Omental fat pad (tissue), 4 donors: ENCODE data around the gene HOXD9. TPM values are rescaled to one million over a fixed set of nuclear protein-coding genes. Genes with fewer than 3 reads are reported as not detected.
A peak's percentile ranks its signal among the peaks of the same experiment; 100 is the strongest.

ENCODE experiments used
- ATAC-seq: fragments of 150-250 bp; one replicate; pipeline ENCODE4 v1.9.1; 2016; ENCODE audit warnings: mild to moderate bottlenecking, moderate library complexity; ENCODE audit not compliant: low FRiP score
- DNase-seq: peaks from one replicate; pipeline ENCODE4 v3.0.0-alpha.2; 2019; ENCODE audit warnings: low spot score
- total RNA-seq, 4 donors: library from RNA; depleted of rRNA; stranded (reverse); fragments of >200 nt; gene quantifications; one replicate each; pipeline ENCODE4 v1.1.0, GENCODE V29; 2016
- TF ChIP-seq, protein P1 (sequence below), 3 donors: fragments of 450-650 bp; IDR thresholded peaks; one replicate each; pipeline ENCODE4 v1.5.1; 2016 to 2017; ENCODE audit warnings: antibody characterized with exemption in 3 of 3, mild to moderate bottlenecking in 3 of 3, moderate library complexity in 2 of 3

HOXD9 gene
- total RNA-seq, 4 donors from 2014 or later, result 0.95 to 2.6 (median 1.7) TPM

DNA sequence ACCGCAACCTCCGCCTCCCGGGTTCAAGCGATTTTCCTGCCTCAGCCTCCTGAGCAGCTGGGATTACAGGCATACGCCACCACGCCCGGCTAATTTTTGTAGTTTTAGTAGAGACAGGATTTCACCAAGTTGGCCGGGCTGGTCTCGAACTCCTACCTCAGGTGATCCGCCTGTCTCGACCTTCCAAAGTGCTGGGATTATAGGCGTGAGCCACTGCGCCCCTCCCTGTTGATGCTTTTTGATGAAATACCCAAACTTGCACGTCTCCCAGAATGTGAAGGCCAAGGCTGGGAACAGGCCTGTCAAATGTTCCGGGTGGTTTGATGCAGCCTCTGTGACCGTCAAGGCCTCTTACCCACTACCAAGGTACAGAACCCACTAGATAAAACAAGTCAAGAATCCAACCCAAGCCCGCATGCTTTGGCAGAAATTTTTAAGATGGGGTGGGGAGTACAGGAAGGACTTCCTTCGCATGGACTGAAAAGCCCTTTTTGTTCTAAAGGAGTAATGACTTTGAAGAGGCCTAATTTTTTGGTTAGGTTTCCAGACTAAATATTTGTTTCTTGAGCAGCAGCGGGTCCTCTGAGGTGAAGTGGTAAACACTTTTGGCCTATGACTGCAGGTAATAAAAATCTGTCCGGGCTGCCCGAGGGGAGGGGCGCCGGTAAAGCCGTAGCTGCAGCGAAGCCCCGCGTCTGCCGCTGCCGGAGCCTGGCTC is 35.0 kb upstream of the HOXD9 start:
- TF ChIP-seq, protein P1, sequence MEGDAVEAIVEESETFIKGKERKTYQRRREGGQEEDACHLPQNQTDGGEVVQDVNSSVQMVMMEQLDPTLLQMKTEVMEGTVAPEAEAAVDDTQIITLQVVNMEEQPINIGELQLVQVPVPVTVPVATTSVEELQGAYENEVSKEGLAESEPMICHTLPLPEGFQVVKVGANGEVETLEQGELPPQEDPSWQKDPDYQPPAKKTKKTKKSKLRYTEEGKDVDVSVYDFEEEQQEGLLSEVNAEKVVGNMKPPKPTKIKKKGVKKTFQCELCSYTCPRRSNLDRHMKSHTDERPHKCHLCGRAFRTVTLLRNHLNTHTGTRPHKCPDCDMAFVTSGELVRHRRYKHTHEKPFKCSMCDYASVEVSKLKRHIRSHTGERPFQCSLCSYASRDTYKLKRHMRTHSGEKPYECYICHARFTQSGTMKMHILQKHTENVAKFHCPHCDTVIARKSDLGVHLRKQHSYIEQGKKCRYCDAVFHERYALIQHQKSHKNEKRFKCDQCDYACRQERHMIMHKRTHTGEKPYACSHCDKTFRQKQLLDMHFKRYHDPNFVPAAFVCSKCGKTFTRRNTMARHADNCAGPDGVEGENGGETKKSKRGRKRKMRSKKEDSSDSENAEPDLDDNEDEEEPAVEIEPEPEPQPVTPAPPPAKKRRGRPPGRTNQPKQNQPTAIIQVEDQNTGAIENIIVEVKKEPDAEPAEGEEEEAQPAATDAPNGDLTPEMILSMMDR (IDR thresholded peaks at IDR 0.05), result no peak
- DNase-seq (no peak), ATAC-seq (no peak)

DNA sequence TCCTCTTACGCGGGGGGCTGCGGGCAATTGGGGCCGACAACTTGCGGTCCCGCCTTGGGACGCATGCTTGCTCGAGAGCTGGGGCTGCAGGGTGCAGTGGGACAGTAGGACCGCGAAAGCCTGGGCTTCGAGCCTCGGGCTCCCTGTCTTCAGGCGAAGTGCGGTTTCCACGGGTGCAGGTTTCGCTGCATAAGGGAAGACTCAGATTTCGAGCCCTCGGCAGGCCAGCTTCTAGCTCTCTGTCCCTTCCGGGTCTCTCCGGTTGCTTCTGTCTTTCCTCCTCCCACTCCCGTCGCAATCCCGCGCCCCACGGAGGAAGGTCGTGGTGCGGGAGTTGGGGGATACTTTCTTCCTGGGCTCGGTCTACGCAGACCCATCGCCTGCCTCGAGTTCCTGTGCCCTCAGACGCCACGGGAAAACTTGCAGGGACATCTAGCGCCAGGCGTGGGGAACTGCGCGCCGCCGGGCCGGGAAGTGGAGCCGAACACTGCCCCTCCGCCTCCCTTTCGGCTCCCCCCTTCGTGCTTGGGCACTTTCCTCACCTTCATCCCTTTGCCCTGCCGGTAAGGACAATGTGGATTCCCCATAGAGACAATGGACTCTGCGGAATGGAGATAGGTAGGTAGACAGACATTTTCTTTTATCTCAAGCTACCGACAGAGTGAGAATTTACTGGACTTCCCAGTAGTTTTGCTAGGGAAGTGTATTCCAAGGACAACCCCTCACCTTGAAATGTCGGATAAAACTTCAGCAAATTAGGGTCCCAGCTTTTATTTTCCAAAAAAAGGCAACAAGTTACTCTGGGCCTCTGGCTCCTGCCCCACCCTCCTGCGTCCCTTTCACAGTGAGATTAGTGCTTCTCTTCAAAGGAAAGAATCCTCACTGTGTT is 34.2 kb upstream of the HOXD9 start:
- ATAC-seq, result peak; percentile 55
- TF ChIP-seq, protein P1 (IDR thresholded peaks at IDR 0.05), result no peak
- no peak for DNase-seq

- DNase-seq (no peak), ATAC-seq (no peak)
- TF ChIP-seq, protein P1 (IDR thresholded peaks at IDR 0.05), result no peak
Observed at GRCh38 chr2:176088937-176089842, 33.3 kb upstream of the HOXD9 start.

DNA sequence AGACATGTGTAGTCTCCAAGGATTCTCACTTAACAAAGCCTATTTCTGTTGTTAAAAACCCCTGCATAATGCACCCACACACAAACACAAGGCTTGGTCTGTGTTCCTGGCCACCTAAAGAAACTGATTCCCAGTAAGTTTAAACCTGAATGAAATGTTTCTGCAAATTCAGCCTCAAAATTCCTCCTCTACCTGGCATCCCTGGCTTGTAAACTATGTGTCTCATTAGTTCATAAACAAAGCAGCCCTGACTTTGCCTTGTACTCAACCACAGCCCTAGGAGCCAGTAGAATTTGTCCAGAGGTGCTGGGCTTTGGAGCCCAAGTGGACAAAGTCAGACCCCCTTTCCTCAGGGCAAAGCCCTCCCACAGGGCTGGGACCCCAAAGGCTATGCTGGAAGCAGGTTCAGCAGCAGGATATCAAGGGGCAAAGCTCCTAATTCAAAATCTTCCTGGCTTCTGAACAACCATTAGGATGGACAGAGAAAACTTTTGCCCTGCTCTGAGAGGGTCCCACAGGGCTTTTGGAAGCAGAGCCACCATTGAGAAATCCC is 32.6 kb upstream of the HOXD9 start:
- DNase-seq (no peak), ATAC-seq (no peak)
- TF ChIP-seq, protein P1 (IDR thresholded peaks at IDR 0.05), result no peak

GRCh38 chr2:176090862-176091261 is 31.7 kb upstream of the HOXD9 start:
- TF ChIP-seq, protein P1 (IDR thresholded peaks at IDR 0.05), result no peak
- ATAC-seq (no peak), DNase-seq (no peak)
